Gastrocnemius medialis (tissue), 4 donors: ENCODE data around the gene AFF3. TPM values are rescaled to one million over a fixed set of nuclear protein-coding genes. Genes with fewer than 3 reads are reported as not detected.

Source experiments
- ATAC-seq, 2 donors: fragments of 150-250 bp; one replicate each; pipeline ENCODE4 v1.9.1; 2016
- DNase-seq, 2 donors: peaks; one replicate each; pipeline ENCODE4 v3.0.0-alpha.2; 2019
- H3K27ac ChIP-seq, 4 donors: fragments of 200-600 bp; sonication (generic); 1 replicate in 1 of 4; 2 replicates in 3 of 4; pipeline ENCODE4 v1.5.1; 2016 to 2018; ENCODE audit warnings: mild to moderate bottlenecking in 2 of 4, moderate library complexity in 1 of 4
- H3K27me3 ChIP-seq, 3 donors: fragments of 200-600 bp; sonication (generic) in 2 of 3; 1 replicate in 1 of 3; 2 replicates in 2 of 3; pipeline versions ENCODE4 v1.5.1 to v1.6.0; 2016 to 2019; ENCODE audit warnings: mild to moderate bottlenecking in 1 of 3, moderate library complexity in 1 of 3
- H3K36me3 ChIP-seq, 2 donors: fragments of 200-600 bp; sonication (generic) in 1 of 2; one replicate each; pipeline ENCODE4 v1.5.1; 2017 to 2018
- H3K4me1 ChIP-seq, 2 donors: fragments of 200-600 bp; sonication (generic) in 1 of 2; one replicate each; pipeline ENCODE4 v1.5.1; 2016 to 2017; ENCODE audit warnings: mild to moderate bottlenecking in 2 of 2
- H3K4me3 ChIP-seq, 4 donors: fragments of 200-600 bp; sonication (generic) in 3 of 4; 1 replicate in 1 of 4; 2 replicates in 3 of 4; pipeline ENCODE4 v1.5.1; 2016 to 2019; ENCODE audit warnings: mild to moderate bottlenecking in 2 of 4
- H3K9me3 ChIP-seq, 3 donors: fragments of 200-600 bp; sonication (generic) in 2 of 3; 1 replicate in 1 of 3; 2 replicates in 2 of 3; pipeline ENCODE4 v1.5.1; 2016 to 2019
- CTCF ChIP-seq, 5 experiments: fragments of 450-650 bp in 3 of 5; fragments of 200-600 bp in 2 of 5; sonication (generic) in 2 of 5; IDR thresholded peaks in 4 of 5; conservative IDR thresholded peaks in 1 of 5; 1 replicate in 4 of 5; 2 replicates in 1 of 5; pipeline ENCODE4 v1.5.1; 2016 to 2019; ENCODE audit warnings: antibody characterized with exemption in 5 of 5, mild to moderate bottlenecking in 3 of 5, moderate library complexity in 3 of 5
- POLR2A ChIP-seq, 2 donors: fragments of 450-650 bp; IDR thresholded peaks; one replicate each; pipeline ENCODE4 v1.6.1; 2017; ENCODE audit warnings: antibody characterized with exemption in 2 of 2, mild to moderate bottlenecking in 2 of 2, moderate library complexity in 2 of 2
- in situ Hi-C, 4 donors: fragments of 200-750 bp; cut with MboI; loops; one replicate each; pipeline versions ENCODE4 v1.15.0 to v1.8.0; 2017; ENCODE audit warnings: low sequenced_read_pairs in 4 of 4
- intact Hi-C: fragments of 100-400 bp; cut with DNase I; formaldehyde crosslinking; loops from one replicate; pipeline ENCODE4 v1.15.1; 2023; ENCODE audit warnings: low total_unique reads
- total RNA-seq, 4 donors: library from RNA; depleted of rRNA; stranded (reverse); fragments of >200 nt; gene quantifications; one replicate each; pipeline versions ENCODE4 v1.1.0 to v1.2.3, GENCODE V29; 2016

The AFF3 gene
- total RNA-seq, 4 donors from 2014 or later: 0.22 to 0.55 (median 0.47) TPM

DNA sequence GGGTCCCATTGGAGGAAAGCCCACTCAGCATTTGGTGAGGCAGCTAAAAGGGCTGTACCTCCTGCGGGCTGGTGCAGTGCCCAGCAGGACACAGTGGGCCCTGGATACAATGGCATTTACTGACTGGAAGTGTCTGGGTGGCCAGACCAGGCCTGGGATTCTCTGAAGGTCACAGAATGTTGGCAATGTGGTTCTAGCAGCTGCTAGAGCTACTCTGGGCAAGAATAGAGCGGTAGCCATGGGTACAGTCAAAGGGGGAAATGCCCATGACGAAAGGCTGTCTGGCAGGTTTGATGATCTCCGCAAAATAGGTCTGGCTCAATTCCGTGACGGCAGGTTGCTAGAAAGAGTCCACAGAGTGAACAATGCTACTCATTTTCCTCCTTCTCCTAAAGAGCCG lies 241.8 kb downstream of the AFF3 start:
- in situ Hi-C loops: no loop called here
- intact Hi-C loops: no loop called here
- no peaks in the 10 kb centered on the region for H3K36me3 ChIP-seq
- TF ChIP-seq CTCF (IDR thresholded peaks at IDR 0.05 in 4 of 5, conservative IDR thresholded peaks at IDR 0.05 in 1 of 5): no peak
- no peaks in the 10 kb centered on the region for H3K9me3 ChIP-seq
- no peak overlapping the region for H3K4me3 ChIP-seq
- peaks cover 2 to 10% of the 10 kb centered on the region in 2 donors for H3K4me1 ChIP-seq
- no peaks in the 10 kb centered on the region for H3K27me3 ChIP-seq
- peak in 1 of 2 donors; percentile 13 for DNase-seq
- peak in 1 of 2 donors; percentile 68 for ATAC-seq
- no peak overlapping the region for H3K27ac ChIP-seq

- H3K9me3 ChIP-seq: no peaks in the 10 kb centered on the region
- no peak overlapping the region for H3K27ac ChIP-seq
- H3K4me1 ChIP-seq: peaks cover 2 to 10% of the 10 kb centered on the region in 2 donors
- TF ChIP-seq CTCF (IDR thresholded peaks at IDR 0.05 in 4 of 5, conservative IDR thresholded peaks at IDR 0.05 in 1 of 5) (no peak), POLR2A (IDR thresholded peaks at IDR 0.05) (no peak)
- H3K27me3 ChIP-seq: no peaks in the 10 kb centered on the region
- no peak overlapping the region for H3K4me3 ChIP-seq
- no peaks in the 10 kb centered on the region for H3K36me3 ChIP-seq
- intact Hi-C loops: no loop called here
- in situ Hi-C loops: no loop called here
- DNase-seq: no peak
- no peak for ATAC-seq
Measured at GRCh38 chr2:99899882-99900281, 242.5 kb downstream of the AFF3 start.

- DNase-seq (no peak), ATAC-seq (no peak)
- no peak overlapping the region for H3K4me3 ChIP-seq
- peaks cover 2 to 10% of the 10 kb centered on the region in 2 donors for H3K4me1 ChIP-seq
- no peak for TF ChIP-seq CTCF (IDR thresholded peaks at IDR 0.05 in 4 of 5, conservative IDR thresholded peaks at IDR 0.05 in 1 of 5)
- H3K27ac ChIP-seq: no peak overlapping the region
- in situ Hi-C loops: no loop called here
- no peaks in the 10 kb centered on the region for H3K9me3 ChIP-seq
- no peaks in the 10 kb centered on the region for H3K27me3 ChIP-seq
- intact Hi-C loops: no loop called here
- no peaks in the 10 kb centered on the region for H3K36me3 ChIP-seq
Measured at GRCh38 chr2:99899058-99899855, 243.1 kb downstream of the AFF3 start.

GRCh38 chr2:99898336-99899048 lies 243.9 kb downstream of the AFF3 start:
- Histone ChIP-seq H3K27ac (no peak overlapping the region), H3K27me3 (no peaks in the 10 kb centered on the region), H3K4me3 (no peak overlapping the region), H3K36me3 (no peaks in the 10 kb centered on the region), H3K4me1 (peaks cover 2 to 10% of the 10 kb centered on the region in 2 donors), H3K9me3 (no peaks in the 10 kb centered on the region)
- TF ChIP-seq CTCF (IDR thresholded peaks at IDR 0.05 in 4 of 5, conservative IDR thresholded peaks at IDR 0.05 in 1 of 5) (no peak), POLR2A (IDR thresholded peaks at IDR 0.05) (no peak)
- DNase-seq (no peak), ATAC-seq (no peak)
- intact Hi-C loops: no loop called here
- in situ Hi-C loops: no loop called here
